WI38 (cell line): ENCODE results near the gene ARHGEF39.

Source experiments
- H3K4me3 ChIP-seq: 2 replicates; pipeline ENCODE4 v1.5.1; 2011; ENCODE audit warnings: low read depth, mild to moderate bottlenecking, control low read depth, low read length
- TF ChIP-seq, protein P1 (sequence below): IDR thresholded peaks from 2 replicates; pipeline ENCODE4 v1.5.1; 2012; ENCODE audit warnings: low read depth, mild to moderate bottlenecking, control low read depth, low read length

Gene ARHGEF39

GRCh38 chr9:35681341-35682002 is 16.5 kb upstream of the ARHGEF39 start:
- TF ChIP-seq, protein P1, sequence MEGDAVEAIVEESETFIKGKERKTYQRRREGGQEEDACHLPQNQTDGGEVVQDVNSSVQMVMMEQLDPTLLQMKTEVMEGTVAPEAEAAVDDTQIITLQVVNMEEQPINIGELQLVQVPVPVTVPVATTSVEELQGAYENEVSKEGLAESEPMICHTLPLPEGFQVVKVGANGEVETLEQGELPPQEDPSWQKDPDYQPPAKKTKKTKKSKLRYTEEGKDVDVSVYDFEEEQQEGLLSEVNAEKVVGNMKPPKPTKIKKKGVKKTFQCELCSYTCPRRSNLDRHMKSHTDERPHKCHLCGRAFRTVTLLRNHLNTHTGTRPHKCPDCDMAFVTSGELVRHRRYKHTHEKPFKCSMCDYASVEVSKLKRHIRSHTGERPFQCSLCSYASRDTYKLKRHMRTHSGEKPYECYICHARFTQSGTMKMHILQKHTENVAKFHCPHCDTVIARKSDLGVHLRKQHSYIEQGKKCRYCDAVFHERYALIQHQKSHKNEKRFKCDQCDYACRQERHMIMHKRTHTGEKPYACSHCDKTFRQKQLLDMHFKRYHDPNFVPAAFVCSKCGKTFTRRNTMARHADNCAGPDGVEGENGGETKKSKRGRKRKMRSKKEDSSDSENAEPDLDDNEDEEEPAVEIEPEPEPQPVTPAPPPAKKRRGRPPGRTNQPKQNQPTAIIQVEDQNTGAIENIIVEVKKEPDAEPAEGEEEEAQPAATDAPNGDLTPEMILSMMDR, result no peak
- H3K4me3 ChIP-seq, result no peak overlapping the region

GRCh38 chr9:35680331-35681105 is 15.5 kb upstream of the ARHGEF39 start:
- H3K4me3 ChIP-seq, result no peak overlapping the region
- TF ChIP-seq, protein P1, result no peak

GRCh38 chr9:35679766-35680330 is 14.9 kb upstream of the ARHGEF39 start:
- TF ChIP-seq, protein P1, result no peak
- no peak overlapping the region for H3K4me3 ChIP-seq

DNA sequence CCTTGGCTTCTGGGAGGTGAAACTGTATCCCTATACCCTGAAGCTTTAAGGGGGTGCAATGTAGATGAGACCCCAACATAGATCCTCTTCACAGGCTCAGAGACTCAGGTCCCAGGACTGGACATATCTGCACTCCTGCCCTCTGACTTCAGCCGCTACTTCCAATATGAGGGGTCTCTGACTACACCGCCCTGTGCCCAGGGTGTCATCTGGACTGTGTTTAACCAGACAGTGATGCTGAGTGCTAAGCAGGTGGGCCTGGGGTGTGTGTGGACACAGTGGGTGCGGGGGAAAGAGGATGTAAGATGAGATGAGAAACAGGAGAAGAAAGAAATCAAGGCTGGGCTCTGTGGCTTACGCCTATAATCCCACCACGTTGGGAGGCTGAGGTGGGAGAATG is 14.1 kb upstream of the ARHGEF39 start:
- TF ChIP-seq, protein P1, result no peak
- no peak overlapping the region for H3K4me3 ChIP-seq

DNA sequence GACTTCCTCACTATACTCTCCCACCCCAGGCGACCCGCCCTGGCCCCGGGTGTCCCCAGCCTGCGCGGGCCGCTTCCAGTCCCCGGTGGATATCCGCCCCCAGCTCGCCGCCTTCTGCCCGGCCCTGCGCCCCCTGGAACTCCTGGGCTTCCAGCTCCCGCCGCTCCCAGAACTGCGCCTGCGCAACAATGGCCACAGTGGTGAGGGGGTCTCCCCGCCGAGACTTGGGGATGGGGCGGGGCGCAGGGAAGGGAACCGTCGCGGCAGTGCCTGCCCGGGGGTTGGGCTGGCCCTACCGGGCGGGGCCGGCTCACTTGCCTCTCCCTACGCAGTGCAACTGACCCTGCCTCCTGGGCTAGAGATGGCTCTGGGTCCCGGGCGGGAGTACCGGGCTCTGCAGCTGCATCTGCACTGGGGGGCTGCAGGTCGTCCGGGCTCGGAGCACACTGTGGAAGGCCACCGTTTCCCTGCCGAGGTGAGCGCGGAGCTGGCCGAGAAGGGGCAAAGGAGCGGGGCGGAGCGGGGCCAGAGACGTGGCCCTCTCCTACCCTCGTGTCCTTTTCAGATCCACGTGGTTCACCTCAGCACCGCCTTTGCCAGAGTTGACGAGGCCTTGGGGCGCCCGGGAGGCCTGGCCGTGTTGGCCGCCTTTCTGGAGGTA is 10.9 kb upstream of the ARHGEF39 start:
- no peak overlapping the region for H3K4me3 ChIP-seq

DNA sequence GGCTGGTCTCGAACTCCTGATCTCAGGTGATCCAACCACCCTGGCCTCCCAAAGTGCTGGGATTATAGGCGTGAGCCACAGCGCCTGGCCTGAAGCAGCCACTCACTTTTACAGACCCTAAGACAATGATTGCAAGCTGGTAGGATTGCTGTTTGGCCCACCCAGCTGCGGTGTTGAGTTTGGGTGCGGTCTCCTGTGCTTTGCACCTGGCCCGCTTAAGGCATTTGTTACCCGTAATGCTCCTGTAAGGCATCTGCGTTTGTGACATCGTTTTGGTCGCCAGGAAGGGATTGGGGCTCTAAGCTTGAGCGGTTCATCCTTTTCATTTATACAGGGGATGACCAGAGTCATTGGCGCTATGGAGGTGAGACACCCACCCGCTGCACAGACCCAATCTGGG is 10.2 kb upstream of the ARHGEF39 start:
- TF ChIP-seq, protein P1, result no peak
- no peak overlapping the region for H3K4me3 ChIP-seq

More for the DNA sequence above, 10.9 kb upstream of the ARHGEF39 start:
- TF ChIP-seq, protein P1, result no peak
